Astrocyte (in vitro differentiated cells and primary cell): ENCODE measurements around the gene MS4A1.

ENCODE experiments used
- CTCF ChIP-seq: IDR thresholded peaks from 2 replicates; pipeline ENCODE4 v1.5.1; 2011; ENCODE audit warnings: low read depth, mild to moderate bottlenecking, inconsistent platforms, low read length, moderate library complexity; ENCODE audit not compliant: insufficient read depth
- EZH2 ChIP-seq: IDR thresholded peaks from 2 replicates; pipeline ENCODE4 v1.6.1; 2012; ENCODE audit warnings: mild to moderate bottlenecking, low read length, inconsistent platforms; ENCODE audit not compliant: insufficient read depth

GRCh38 chr11:60431251-60431650, 24.4 kb upstream of the MS4A1 start:
- no peak for TF ChIP-seq CTCF
- TF ChIP-seq EZH2: no peak
